Measurements from ENCODE around the gene PDCD2L.
"Not testable (repeated sequence)": the region's sequence is repeated elsewhere in the genome, so short reads cannot be mapped to it uniquely, and the experiment has no call there.

GRCh38 chr19:34464785-34465184, 60.6 kb downstream of the PDCD2L start:
- TF ChIP-seq CTCF (IDR thresholded peaks at IDR 0.05; ENCODE audit: insufficient read depth, low read length, poor library complexity, severe bottlenecking); EZH2phosphoT487 (conservative IDR thresholded peaks at IDR 0.05; ENCODE audit: low read length): not testable (repeated sequence)
